NCI-H2196 treated with DMSO at 0.1 percent for 48 hours (cell line): ENCODE results near the gene PCDHGA1.

Source experiments
- DNase-seq: peaks from one replicate; lab custom pipeline; 2025; ENCODE audit not compliant: unreplicated experiment; lab: John Stamatoyannopoulos, UW

Gene PCDHGA1

DNA sequence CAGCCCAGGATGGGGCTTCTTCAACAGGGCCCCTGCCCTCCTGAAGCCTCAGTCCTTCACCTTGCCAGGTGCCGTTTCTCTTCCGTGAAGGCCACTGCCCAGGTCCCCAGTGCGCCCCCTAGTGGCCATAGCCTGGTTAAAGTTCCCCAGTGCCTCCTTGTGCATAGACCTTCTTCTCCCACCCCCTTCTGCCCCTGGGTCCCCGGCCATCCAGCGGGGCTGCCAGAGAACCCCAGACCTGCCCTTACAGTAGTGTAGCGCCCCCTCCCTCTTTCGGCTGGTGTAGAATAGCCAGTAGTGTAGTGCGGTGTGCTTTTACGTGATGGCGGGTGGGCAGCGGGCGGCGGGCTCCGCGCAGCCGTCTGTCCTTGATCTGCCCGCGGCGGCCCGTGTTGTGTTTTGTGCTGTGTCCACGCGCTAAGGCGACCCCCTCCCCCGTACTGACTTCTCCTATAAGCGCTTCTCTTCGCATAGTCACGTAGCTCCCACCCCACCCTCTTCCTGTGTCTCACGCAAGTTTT is 182.1 kb downstream of the PCDHGA1 start:
- no peak for DNase-seq

DNA sequence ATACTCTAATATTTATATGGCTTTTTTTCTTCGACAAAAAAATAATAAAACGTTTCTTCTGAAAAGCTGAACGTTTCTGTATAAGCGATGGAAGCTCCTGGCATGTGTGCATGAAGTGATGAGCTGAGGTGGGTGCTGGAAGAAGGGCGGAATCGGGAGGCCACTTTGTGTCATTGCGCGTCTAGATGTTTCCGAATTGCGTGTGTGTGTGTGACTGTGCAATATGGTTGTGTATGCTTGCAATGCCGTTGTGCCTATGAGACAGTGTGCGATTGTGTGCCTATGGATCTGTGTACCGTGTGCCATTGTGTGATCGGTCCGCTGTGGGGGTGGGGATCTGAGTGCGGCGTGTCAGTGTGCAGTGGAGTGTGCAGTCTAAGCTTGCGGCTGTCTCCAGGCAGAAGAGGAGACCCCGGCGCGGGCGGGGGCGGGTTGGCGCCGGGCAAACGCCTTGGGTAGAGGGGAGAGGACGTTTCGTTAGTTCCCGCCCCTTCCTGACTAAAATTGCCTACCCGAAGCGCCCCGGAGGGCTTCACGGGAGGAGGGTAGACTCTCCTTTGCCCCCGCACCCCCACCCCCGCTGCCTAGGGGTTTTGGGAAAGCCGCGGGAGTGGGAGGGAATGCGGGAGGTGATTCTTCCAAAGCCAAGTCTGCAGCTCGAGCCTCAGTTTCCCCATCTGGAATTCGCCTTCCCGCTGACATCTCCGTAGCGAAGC is 182.8 kb downstream of the PCDHGA1 start:
- DNase-seq = no peak

DNA sequence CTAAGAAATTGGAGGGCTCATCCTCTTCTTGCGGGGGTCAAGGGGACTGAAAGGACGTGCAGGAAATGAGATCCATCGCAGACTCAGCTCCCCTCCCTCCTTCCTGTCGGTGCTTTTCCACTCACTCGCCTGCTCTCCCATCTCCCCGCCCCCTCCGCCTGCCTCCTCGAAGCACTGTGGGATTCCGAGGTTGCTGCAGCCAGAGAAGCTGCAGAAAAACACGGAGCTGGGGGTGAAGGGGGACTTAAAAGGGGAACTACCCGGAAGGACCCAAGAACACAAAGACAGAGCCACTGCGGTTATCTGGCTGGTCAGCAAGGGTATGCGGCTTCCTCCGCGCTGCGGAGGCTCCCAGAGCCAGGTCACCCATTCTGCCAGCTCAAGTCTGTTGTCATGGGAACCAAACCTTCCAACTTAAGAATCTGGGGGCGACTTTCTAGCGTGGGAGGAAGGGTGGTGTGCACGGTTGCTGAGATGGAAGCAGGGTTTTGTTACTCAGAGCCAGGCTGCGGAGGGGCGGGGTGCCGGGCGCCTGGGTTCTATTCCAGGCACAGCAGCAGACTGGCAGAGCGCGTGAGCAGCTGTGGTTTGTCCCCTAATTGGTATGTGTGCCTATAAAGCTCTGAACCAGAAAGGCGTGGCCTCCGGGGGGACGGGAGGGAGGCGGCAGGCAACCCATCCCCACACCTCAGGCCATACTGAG is 183.5 kb downstream of the PCDHGA1 start:
- peak; percentile 14 for DNase-seq

GRCh38 chr5:141514330-141515133 is 184.2 kb downstream of the PCDHGA1 start:
- peak; percentile 56 for DNase-seq

GRCh38 chr5:141515141-141515540 is 184.8 kb downstream of the PCDHGA1 start:
- DNase-seq = no peak

GRCh38 chr5:141515946-141516671 is 185.8 kb downstream of the PCDHGA1 start:
- no peak for DNase-seq

GRCh38 chr5:141516672-141517025 is 186.3 kb downstream of the PCDHGA1 start:
- DNase-seq = no peak

- DNase-seq = no peak
Observed at GRCh38 chr5:141517312-141517711, 187.0 kb downstream of the PCDHGA1 start.

DNA sequence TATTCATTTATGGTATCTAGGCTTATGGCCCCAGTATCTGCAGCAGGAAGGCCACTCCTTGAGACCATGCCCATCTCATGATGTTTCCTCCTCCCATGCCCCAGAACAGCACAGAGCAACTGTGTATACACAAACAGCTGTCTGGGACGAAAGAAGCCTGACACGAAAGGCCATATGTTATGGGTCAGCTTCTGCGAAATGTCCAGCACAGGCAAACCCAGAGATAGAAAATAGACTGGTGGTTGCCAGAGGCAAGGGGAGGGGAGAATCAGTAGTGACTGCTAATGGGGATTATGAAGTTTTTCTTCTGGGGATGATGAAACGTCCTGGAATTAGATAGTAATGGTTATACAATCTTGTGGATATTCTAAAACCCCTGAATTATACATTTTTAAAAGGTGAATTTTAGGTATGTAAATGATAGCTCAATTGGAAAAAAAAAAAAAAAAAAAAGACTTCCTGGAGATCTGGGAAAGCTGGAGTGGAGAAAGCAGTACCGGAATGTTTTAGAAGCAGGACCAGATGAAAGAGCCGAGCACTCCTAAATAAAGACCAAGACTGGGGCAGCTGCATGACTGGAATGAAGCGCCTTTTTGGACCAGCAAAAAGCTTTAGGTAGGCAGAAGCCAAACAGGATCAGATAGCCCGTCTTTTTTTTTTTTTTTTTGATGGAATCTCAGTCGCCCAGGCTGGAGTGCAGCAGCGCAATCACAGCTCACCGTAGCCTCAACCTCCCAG is 187.7 kb downstream of the PCDHGA1 start:
- DNase-seq = no peak

GRCh38 chr5:141518618-141519015 is 188.3 kb downstream of the PCDHGA1 start:
- no peak for DNase-seq

GRCh38 chr5:141519605-141520565 is 189.6 kb downstream of the PCDHGA1 start:
- DNase-seq = no peak

DNA sequence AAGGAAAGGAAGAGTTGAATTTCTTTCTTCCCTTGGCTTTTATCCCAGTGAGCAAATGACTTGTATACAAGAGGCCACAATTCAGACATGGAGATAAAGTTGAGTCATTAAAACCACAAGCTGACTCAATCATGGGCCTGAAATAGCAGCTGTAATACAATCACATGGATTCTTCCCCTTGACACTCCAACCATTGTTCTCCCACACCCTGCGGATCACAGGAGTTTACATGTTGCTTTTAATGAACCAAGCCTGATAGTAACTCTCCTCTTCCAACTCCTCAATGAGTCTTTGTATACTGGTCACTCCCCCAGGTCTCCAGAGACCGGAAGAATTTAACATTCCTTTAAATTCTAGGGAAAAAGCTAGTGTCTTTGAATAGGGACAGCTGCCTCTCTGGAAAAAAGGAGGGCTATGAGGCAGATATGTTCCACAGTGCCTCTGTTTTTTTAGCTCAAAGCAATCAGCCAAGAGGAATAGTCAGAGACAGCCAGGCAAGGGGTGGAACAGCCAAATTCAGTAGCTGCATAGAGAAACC is 191.0 kb downstream of the PCDHGA1 start:
- peak; percentile 76 for DNase-seq

GRCh38 chr5:141522301-141522700 is 192.0 kb downstream of the PCDHGA1 start:
- DNase-seq = no peak

DNA sequence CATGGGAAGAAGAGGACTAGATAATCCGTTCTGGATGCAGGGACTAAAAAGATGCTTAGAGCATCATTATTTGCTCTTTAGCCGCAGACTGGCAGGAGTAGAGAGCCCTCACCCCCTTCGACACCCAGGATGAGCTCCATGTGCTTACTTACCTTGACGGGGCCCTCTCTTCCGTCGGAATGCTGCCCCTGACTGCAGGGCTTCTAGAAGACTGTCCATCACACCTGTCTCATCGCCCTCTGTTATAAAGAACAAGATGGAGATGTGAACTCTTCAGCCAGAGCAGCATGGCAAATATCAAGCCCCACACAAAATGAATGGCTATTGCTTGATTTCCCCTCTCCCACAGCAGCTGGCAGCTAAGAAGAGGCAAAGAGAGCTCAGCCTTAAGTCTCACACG is 193.7 kb downstream of the PCDHGA1 start:
- no peak for DNase-seq

- DNase-seq = peak; percentile 87
Observed at GRCh38 chr5:141524604-141525597, 194.6 kb downstream of the PCDHGA1 start.

DNA sequence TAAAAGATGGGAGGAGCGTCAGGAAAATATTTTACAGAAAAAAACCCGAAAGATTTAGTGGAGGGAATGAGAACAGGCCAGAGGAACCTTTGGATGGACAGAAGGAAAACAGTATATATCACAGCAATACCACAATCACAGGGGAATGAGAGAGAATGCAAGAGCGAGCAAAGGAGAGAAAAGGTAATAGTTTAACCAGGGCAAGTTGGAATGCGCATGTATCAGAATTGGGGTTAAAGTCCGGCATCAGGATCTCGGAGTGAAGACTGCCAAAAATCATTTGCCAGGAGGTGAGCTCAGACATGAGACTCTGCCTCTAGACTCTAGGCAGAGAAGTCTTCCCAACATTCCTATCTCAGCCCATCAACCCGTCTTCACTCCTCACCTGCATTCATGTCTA is 195.3 kb downstream of the PCDHGA1 start:
- no peak for DNase-seq

DNA sequence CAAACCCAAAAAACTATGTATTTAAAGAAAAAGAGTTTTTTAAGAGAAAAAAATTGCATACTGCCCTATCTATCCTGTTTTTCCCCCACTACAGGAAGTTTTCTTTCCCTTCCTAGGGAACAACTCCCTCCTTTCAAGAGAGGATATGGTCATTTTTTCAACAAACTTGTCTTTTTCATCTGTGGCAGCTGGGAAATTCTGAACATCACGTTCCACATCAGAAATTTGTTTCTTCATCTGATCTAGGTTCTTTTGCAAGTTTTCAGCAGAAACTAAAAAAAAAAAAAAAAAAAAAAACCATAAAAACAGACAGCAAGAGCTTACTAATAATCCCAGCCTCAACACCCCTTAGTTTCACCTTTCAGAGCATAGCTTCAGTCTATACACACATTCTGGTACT is 197.1 kb downstream of the PCDHGA1 start:
- no peak for DNase-seq
